ENCODE measurements around the gene GPHA2.
"Not testable (repeated sequence)": the region's sequence is repeated elsewhere in the genome, so short reads cannot be mapped to it uniquely, and the experiment has no call there.

The GPHA2 gene, protein sequence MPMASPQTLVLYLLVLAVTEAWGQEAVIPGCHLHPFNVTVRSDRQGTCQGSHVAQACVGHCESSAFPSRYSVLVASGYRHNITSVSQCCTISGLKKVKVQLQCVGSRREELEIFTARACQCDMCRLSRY

DNA sequence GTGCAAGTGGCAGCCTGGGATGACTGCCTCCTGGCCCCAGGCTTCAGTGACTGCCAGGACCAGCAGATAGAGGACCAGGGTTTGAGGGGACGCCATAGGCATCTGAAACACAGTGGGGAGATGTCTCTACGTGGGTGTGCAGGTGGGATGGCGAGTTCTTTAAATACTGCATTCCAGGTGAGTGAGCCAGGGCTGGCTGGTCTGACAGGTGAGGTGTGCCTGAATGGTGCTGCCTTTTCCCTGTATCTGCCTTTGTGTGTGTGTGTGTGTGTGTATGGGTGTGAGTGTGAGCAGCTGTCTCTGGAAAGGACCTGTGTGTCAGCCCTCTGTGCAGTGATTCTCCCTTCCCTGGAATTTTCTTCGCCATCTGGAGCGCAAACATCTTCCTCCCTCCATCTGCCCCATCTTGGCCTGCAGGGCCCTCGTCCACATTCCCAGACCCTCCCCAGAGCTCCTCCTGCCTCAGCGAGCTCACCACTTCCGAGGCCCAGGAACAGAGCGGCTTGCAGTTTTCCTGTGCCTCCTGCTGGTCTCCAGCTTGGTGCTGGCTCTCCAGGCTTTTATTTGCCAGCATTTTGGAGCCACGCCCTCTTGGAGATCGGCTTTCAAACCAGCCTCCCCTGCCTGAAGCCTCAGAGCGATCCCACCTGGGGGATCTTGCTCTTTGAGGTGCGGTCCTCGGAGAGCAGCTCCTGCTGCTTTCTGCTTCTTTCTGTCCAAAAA is at the start of gene GPHA2:
TSS of gene GPHA2 (minus strand) at position 535 of the 723 bp plus-strand sequence. CDS start at position 102, 433 bp downstream.
- DNase-seq (ENCODE audit: low read depth) = peak; percentile 13

DNA sequence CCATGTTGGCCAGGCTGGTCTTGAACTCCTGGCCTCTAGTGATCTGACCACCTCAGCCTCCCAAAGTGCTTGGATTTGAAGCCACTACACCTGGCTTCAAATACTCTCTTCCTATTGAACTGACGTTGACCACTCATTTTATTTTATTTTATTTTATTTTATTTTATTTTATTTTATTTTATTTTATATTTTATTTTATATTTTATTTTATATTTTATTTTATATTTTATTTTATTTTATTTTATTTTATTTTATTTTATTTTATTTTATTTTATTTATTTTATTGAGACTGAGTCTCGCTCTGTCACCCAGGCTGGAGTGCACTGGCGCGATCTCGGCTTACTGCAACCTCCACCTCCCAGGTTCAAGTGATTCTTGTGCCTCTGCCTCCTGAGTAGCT is 47.6 kb upstream of the GPHA2 start:
- DNase-seq (ENCODE audit: low read depth) = not testable (repeated sequence)

DNA sequence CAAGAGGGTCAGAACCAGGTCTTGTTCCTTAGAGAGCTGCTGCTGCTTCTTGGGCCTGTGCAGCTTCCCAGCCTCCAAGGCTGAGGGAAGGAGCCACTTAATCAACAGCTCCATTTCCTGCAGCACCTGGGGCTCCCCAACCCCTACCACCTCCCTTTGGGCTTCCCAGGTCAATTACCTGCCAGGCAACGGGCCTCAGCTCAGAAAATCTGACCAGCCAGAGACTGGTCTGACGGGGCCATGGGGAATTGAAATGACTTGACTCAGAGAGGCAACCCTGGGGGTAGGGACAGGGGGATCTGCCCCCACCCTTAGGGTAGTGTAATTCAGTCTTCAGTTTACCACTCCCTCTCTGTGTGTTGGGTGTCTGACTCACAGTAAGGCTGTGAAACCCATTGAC is 41.0 kb upstream of the GPHA2 start:
- DNase-seq (ENCODE audit: low read depth) = no peak

DNA sequence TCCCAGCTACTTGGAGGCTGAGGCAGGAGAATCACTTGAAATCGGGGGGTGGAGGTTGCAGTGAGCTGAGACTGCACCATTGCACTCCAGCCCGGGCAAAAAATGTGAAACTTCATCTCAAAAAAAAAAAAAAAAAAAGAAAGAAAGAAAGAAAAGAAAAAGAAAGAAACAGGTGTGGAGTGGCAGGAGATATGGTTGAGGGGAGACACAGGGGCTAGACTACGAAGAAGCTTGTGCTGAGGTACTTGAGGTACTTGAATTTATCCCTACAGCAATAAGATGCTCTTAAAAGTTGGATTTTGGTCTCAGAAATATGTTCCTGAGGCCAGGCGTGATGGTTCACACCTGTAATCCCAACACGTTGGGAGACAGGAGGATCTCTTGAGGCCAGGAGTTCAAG is 38.4 kb upstream of the GPHA2 start:
- DNase-seq (ENCODE audit: low read depth) = no peak

DNA sequence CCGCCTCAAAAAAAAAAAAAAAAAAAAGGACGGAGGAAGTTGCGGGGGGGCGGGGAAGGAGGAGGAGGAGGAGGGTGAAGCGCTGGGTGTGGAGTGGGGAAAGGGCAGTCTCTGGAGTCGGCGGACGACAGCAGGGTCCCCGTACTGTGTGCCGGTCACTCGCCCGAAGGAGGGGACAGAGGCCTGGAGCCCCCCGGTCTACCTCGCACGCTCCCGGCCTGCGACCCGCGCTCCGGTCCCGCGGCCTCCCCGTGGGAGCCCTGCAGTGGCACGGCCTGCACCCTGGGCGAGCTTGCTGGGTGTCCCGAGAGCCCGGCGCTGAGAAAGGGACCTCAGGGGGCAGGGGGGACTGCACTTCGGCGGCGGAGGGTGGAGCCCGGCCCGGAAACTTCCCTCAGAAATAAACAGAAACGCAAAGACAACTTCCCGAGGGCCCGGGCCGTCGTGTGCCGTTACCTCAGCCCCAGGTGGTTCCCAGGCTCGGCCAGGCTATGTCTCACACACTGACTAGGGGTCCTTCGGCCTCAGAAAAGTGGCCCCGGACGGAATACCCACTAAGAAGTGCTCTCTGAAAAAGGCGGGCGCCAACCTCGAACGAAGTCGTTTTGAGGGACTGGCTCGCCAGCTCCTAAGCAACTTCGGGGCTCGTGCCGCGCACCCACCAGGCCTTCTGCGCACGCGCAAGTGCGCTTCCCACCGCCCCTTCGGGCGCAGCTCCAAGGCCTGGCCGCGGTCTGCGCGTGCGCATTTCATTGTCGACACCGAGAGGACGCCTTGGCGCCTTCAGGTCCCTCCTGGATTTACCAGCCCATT is 35.9 kb upstream of the GPHA2 start, which contains the start of gene MAJIN:
TSS of gene MAJIN (minus strand) at position 688 of the 813 bp plus-strand sequence. CDS start 12,703 bp downstream, outside the sequence.
- peak; percentile 53 for DNase-seq (ENCODE audit: low read depth)

DNA sequence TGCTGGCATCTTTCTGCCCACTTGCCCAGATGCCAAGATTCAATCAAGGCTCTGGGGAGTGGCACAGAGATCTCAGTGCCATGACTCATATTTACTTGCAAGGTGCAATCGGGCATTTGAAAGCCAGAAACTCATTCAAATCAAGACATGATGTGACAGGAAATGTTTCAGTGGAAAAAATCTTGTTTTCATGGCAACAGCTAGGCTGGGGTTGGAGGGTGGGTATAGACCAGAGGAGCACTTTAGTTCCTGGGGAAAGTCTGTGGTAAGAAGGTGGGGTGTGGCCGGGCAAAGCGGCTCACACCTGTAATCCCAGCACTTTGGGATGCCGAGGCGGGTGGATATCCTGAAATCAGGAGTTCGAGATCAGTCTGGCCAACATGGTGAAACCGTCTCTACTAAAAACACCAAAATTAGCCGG is 35.0 kb upstream of the GPHA2 start:
- no peak for DNase-seq (ENCODE audit: low read depth)

DNA sequence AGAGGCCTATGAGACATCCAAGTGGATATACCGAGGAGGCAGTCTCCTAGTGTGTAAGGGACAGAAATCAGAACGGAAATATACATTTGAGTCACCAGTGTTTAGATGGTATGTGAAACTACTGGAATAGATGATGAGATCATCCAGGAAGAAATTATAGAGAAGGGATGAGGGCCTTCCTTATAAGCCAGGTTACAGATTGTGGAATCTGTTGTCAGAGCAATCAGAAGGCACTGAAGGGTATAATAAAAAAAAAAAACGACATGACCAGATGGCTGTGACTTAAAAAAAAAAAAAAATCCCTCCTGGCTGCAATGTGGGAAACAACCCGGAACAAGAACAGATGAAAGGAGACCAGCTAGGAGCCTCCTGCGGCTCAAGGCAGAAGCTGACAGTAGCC is 33.5 kb upstream of the GPHA2 start:
- DNase-seq (ENCODE audit: low read depth) = no peak

DNA sequence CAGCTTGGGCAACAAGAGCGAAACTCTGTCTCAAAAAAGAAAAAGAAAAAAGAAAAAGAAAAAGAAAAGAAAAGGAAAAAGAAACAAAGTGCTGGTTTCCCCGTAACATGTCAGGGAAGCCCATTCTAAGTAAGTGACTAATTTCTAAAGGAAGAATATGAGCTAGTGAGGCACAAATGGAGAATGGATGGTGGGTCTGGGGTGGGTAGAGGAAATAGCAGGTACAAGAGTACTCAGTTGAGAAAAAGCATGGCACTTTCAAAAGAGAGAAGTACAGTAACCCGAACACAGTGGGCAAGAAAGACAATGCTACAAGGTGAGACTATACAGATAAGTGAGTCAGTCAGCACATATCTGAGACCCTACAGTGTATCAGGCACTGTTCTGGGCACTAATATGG is 31.7 kb upstream of the GPHA2 start:
- no peak for DNase-seq (ENCODE audit: low read depth)

DNA sequence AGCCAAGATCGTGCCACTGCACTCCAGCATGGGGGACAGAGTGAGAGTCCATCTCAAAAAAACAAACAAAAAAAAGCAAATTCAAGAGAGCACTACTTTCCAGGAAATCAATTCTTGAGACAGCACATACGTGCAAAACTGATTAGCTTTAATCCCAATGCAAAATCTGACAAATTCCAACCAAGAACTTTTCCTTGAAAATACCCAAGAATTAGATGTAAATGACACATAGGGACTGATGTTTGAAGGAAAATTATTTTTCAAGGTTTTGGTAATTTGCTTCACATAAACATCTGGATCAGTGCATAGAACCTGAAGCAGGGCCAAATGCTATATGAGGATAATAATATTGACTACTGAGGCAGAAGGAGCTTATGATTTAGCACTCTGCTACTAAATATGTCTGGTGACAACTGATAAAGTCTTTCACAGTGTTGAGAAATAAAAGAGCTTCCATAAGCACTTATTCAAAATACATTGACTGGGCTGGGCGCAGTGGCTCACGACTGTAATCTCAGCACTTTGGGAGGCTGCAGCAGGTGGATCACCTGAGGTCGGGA is 27.5 kb upstream of the GPHA2 start:
- DNase-seq (ENCODE audit: low read depth) = no peak

DNA sequence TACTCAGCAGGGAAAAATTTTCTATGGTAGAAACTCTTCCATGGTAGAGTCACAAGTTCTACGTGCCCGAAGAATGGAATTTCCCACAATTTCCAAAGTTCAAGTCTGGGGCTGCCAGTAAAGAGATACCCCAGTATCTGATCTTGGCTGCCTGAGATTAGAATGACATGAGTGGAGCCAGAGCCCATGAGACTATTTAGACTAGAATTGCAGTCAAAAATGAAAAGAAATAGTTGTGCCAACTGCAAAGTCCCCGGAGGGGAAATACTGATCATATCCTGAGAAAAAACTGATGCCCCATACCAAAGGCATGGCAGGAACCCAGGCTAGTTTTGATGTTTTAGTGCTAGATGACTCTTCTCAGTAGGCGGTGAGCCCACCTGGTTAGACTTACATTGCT is 25.0 kb upstream of the GPHA2 start:
- no peak for DNase-seq (ENCODE audit: low read depth)

DNA sequence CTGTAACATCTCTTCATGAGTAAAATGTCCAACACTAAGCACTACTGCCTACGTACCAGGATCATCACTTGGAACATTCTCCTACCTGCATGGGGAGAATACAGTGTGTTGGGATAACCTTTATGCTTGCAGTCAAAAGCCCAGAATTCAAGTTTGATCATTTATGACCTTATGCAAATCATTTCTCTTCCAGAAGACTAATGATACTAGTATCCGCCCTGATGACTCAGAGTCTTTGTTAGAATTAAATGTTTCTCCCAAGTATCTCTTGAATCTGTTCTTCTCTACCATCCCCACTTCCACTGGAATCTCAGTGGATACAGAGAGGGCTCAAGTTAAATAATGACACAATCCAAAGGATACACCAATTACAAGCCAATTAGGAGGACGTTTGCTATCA is 23.8 kb upstream of the GPHA2 start:
- no peak for DNase-seq (ENCODE audit: low read depth)

DNA sequence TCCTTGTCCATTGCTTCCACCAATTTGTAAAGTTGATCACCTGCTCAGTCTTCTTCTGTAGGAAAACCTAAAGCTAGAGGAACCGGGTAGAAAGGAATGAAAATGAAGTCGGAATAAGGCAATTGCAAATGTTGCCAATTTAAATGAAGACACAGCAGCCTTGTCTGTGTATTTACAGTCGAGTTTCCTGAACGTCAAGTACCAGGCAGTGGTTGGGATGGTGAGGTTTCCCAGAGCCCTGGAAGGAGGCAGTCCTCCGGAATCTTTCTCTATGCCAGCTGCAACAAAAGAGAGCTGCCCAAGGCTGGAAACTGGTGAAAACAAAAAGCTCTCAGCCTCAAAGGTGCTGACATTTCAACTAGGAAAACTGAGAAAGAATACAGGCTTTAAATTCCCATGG is 18.5 kb upstream of the GPHA2 start:
- DNase-seq (ENCODE audit: low read depth) = no peak

DNA sequence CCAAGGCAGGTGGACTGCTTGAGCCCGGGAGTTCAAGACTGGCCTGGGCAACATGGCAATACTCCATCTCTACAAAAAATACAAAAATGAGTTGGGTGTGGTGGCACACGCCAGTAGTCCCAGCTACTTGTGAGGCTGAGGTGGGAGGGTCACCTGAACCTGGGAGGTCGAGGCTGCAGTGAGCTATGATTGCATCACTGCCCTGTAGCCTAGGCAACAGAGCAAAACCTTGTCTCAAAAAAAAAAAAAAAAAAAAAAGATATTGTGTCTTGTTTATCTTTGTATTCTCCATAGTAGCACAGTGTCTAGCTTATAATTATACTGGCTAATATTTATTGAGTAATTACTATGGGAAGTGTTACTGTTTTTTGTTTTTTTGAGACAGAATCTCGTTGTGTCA is 15.8 kb upstream of the GPHA2 start:
- no peak for DNase-seq (ENCODE audit: low read depth)

DNA sequence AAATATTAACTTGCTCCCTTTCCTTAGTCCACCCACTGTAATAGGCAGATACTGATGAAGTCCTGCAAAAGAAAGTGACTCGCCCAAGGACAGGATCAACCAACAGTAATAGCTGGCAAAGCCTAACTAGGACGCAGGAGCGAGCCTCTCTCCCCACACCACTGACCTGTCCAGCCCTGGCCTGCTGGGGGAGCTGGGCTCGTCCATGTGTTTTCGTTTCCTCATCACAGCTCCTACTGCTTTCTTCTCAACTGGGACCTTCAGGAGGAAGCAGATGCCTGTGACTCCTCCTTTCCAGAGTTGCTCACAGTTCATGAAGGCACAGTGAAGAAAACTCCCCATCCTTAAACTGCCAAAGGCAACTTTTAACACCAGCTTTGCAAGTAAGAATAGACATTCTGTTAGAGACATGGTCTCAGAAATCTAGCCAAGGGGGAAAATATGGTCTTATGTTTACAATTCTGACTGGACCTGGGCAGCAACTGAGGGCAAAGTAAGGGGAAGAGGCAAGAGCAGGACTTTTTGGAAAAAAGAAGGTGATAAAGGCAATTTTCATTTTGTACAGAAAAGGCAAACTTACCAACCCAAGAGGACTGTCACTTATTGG is 11.6 kb upstream of the GPHA2 start:
- no peak for DNase-seq (ENCODE audit: low read depth)

DNA sequence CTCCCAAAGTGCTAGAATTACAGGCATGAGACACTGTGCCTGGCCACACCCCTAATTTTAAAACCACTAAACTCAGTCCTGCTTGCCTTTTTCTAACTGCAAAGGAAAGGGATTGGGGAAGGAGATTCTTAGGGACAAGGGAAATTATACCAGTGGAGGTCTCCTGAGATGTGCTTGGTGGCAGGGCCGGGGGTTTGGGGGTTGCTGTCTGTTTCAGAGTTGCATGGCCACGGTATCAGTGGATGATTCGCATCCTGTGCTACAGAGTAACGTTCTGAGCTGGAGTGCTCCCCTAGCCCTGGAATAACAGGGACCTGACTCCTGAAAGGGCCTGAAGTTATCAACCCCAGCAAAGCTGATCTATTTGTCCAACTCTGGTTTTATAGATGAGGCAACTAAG is 846 bp upstream of the GPHA2 start:
- DNase-seq (ENCODE audit: low read depth) = no peak

DNA sequence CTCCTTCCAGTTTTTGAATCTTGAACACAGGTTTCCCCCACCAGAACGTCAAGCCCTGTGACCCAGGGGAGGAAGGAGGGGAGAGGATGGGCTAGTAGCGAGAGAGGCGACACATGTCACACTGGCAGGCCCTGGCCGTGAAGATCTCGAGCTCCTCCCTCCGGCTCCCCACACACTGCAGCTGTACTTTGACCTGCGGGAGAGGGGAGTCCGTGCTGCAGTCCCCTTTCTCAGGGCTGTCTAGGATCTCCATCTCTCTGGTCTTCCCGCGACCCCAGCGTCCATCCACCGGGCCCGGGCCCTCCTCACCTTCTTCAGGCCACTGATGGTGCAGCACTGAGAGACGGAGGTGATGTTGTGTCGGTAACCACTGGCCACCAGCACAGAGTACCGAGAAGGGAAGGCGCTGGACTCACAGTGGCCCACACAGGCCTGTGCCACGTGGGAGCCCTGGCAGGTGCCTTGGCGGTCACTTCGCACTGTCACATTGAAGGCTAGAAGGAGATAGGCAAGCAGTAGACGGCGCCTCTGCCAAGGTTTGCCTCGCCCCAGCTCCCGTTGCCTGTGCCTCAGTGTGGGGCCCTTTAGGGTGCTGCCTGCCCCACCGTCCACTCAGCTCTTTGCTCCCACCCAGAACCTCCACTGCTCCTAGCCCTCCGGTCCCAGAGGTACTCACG is 873 bp downstream of the GPHA2 start:
- DNase-seq (ENCODE audit: low read depth) = no peak

DNA sequence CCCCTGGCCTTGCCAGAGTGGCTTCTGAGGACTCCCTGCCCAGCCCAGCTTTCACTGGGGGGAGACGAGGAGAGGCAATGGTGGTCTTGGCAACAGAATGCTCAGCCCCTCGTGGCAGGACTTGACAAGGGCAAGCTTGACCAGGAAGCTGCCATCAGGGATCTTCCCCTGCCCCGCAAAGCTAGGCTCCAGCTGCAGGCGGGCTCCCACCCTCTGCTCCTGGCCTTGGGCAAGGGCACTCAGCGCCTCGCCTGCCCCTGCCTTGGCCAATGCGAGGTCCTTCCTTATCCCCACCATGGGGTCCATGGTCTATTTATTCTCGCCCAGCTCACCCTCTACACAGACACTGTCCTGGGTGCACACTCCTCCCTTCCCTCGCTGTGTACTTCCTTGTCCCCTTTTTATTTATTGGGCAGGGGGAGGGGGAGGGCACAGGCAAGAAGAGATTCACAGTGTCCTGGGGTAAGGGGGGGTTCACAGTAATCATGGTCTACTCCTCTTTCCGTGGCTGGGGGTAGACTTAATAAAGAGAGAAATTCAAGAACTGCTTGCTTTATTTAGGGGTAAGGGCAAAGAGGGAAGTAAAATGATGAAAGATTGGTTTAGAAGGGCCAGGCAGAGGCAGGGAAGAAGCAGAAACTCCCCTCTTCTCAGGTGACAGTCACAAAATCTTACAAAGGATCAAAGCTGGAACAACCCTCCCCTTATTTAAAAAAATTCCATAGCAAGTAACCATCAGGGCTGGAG is 1.6 kb downstream of the GPHA2 start:
- DNase-seq (ENCODE audit: low read depth) = no peak

DNA sequence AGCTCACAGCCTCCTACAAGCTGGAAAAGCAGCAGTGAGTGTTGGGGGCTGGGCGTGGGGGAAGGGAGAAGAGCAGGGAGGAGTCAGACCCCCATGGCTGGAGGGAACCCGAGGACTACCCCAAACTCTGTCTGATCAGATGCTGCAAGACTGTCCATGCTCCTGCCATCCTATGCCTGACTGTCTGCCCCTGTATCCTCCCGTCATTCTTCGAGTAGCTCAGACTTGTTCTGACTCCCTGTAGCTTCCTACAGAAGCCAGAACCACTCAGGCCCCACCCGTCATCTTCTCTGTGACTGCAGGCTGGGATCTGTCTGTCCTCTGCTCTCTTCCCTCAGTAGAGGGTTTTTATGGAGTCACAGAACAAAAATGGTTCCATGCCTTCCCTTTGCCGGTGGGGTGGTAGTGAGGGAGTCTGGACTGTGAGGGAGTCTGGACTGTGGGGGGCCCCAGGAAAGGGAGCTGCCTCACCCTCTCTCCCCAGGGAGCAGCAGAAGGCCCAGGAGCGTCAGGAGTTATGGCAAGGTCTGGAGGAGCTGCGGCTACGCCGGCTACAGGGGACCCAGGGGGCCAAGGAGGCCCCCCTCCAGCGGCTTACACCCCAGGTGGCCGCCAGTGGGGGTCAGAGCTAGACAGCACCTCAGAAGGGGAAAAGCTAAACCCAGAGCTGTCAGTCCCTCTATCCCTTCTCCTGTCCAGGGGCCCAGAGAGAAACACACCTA is 2.3 kb downstream of the GPHA2 start:
- DNase-seq (ENCODE audit: low read depth) = no peak

DNA sequence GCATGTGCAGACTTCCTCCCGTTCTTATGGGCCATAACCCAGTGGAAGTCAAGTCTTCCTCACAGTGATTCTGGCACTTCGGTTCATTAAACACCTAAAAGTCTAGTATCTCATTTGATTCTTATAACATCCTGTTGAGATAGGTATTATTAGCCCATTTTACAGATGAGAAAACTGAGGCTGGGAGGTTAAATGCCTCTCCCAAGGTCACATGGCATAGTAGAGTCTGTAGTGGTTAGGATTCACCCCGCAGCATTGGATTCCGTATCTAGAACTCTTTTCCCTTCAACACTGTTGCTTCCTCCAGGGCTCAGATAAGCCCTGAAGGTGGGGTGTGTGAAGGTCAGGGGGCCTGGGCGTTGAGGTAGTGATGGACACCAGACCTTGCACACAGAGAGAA is 3.4 kb downstream of the GPHA2 start:
- no peak for DNase-seq (ENCODE audit: low read depth)

DNA sequence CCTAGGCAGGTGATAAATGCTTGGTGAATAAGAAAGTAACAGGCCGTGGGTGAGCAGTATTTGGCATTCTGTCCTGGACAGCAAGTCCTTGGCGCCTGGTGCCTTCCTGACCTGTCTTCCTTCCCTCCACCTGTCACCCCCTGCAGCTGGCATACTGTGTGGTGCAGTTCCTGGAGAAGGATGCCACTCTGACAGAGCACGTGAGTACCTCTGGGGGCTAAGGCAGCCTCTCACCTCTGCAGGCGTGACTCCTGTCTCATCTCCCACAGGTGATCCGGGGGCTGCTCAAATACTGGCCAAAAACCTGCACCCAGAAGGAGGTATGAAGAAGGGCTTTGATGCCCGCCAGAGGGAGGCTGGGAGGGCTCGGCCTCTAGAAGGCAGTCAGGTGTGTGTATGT is 4.4 kb downstream of the GPHA2 start:
- no peak for DNase-seq (ENCODE audit: low read depth)

All from amniotic epithelial cell (primary cell).